Breast epithelium (tissue), 4 donors: Measurements from ENCODE around the gene ZBTB5. TPM values are rescaled to one million over a fixed set of nuclear protein-coding genes. Genes with fewer than 3 reads are reported as not detected.

Experiments used
- DNase-seq, 2 donors: peaks; one replicate each; pipeline ENCODE4 v3.0.0-alpha.2; 2019; ENCODE audit warnings: low spot score in 2 of 2
- H3K27ac ChIP-seq, 2 donors: fragments of 200-600 bp; sonication (generic) in 1 of 2; one replicate each; pipeline ENCODE4 v1.5.1; 2016 to 2019; ENCODE audit warnings: mild to moderate bottlenecking in 1 of 2
- H3K27me3 ChIP-seq, 2 donors: fragments of 200-600 bp; sonication (generic) in 1 of 2; one replicate each; pipeline versions ENCODE4 v1.5.1 to v1.6.0; 2017 to 2019; ENCODE audit warnings: control low read depth in 1 of 2, mild to moderate bottlenecking in 1 of 2
- H3K36me3 ChIP-seq: fragments of 200-600 bp; one replicate; pipeline ENCODE4 v1.5.1; 2019
- H3K4me1 ChIP-seq, 2 donors: fragments of 200-600 bp; sonication (generic); one replicate each; pipeline ENCODE4 v1.5.1; 2016 to 2019; ENCODE audit warnings: control low read depth in 1 of 2
- H3K4me3 ChIP-seq, 3 donors: fragments of 200-600 bp; sonication (generic); 1 replicate in 2 of 3; 2 replicates in 1 of 3; pipeline ENCODE4 v1.5.1; 2016 to 2019; ENCODE audit warnings: mild to moderate bottlenecking in 3 of 3, moderate library complexity in 2 of 3
- H3K9me3 ChIP-seq, 2 donors: fragments of 200-600 bp; sonication (generic) in 1 of 2; one replicate each; pipeline ENCODE4 v1.5.1; 2016 to 2019; ENCODE audit warnings: control low read depth in 1 of 2
- CTCF ChIP-seq, 3 donors: fragments of 450-650 bp; IDR thresholded peaks; one replicate each; pipeline ENCODE4 v1.5.1; 2016 to 2017; ENCODE audit warnings: antibody characterized with exemption in 3 of 3, mild to moderate bottlenecking in 3 of 3, moderate library complexity in 3 of 3
- POLR2A ChIP-seq: fragments of 450-650 bp; IDR thresholded peaks from one replicate; pipeline ENCODE4 v1.6.1; 2016; ENCODE audit warnings: antibody characterized with exemption, mild to moderate bottlenecking, moderate library complexity
- POLR2AphosphoS5 ChIP-seq, 3 donors: sonication (generic); formaldehyde crosslinking; IDR thresholded peaks; one replicate each; pipeline ENCODE4 v1.6.1; 2017; ENCODE audit warnings: antibody characterized with exemption in 3 of 3
- intact Hi-C: fragments of 100-400 bp; cut with DNase I; formaldehyde crosslinking; loops from one replicate; pipeline ENCODE4 v1.15.1; 2023; ENCODE audit warnings: low total_unique reads
- total RNA-seq, 3 donors: library from RNA; depleted of rRNA; stranded (reverse); fragments of >200 nt; gene quantifications; one replicate each; pipeline ENCODE4 v1.1.0, GENCODE V29; 2016

Gene ZBTB5
- total RNA-seq, 3 donors from 2014 or later = 10.6 to 21.5 (median 14.7) TPM

GRCh38 chr9:37392272-37392671 is 73.0 kb downstream of the ZBTB5 start:
- Histone ChIP-seq H3K4me3 (no peak overlapping the region), H3K4me1 (no peaks in the 10 kb centered on the region), H3K27ac (no peak overlapping the region), H3K36me3 (no peaks in the 10 kb centered on the region), H3K27me3 (no peaks in the 10 kb centered on the region), H3K9me3 (no peaks in the 10 kb centered on the region)
- TF ChIP-seq POLR2AphosphoS5 (IDR thresholded peaks at IDR 0.05) (no peak), CTCF (IDR thresholded peaks at IDR 0.05) (no peak), POLR2A (no peak)
- intact Hi-C loops = no loop called here
- DNase-seq = no peak

GRCh38 chr9:37390759-37391158 is 74.5 kb downstream of the ZBTB5 start:
- no peak for TF ChIP-seq POLR2A
- no peak for TF ChIP-seq POLR2AphosphoS5 (IDR thresholded peaks at IDR 0.05)
- no peak for TF ChIP-seq CTCF (IDR thresholded peaks at IDR 0.05)
- Histone ChIP-seq H3K36me3 (no peaks in the 10 kb centered on the region), H3K27ac (no peak overlapping the region)

More at GRCh38 chr9:37390759-37391158, 74.5 kb downstream of the ZBTB5 start:
- Histone ChIP-seq H3K4me1 (no peaks in the 10 kb centered on the region), H3K9me3 (no peaks in the 10 kb centered on the region), H3K27me3 (no peaks in the 10 kb centered on the region), H3K4me3 (no peak overlapping the region)
- intact Hi-C loops = no loop called here
- no peak for DNase-seq

Other genes with a start within 250 kb of the ZBTB5 start
- gene GRHPR, start 42.8 kb downstream of the ZBTB5 start, total RNA-seq = 100 to 1,000 TPM; 117 to 144 (median 140) TPM
- gene POLR1E, start 20.5 kb upstream of the ZBTB5 start, total RNA-seq = 10 to 100 TPM; 28.8 to 33.9 (median 30.8) TPM
- gene FBXO10, start 110.9 kb upstream of the ZBTB5 start, total RNA-seq = 1 to 10 TPM; 5.1 to 6.9 (median 5.9) TPM
- 100 to 1,000 TPM in 1 of 3 donors, 10 to 100 TPM in 2; 71.9 to 105 (median 72.0) TPM for gene TOMM5, start 127.1 kb upstream of the ZBTB5 start, total RNA-seq
- 1 to 10 TPM in 1 of 3 donors, under 1 TPM in 2; 0.16 to 1.6 (median 0.59) TPM for gene FRMPD1, start 185.5 kb upstream of the ZBTB5 start, total RNA-seq